SJSA1 (cell line): ENCODE results near the gene EVI5. TPM values are rescaled to one million over a fixed set of nuclear protein-coding genes. Genes with fewer than 3 reads are reported as not detected.
"Not testable (repeated sequence)": the region's sequence is repeated elsewhere in the genome, so short reads cannot be mapped to it uniquely, and the experiment has no call there.

Experiments
- DNase-seq, 2 experiments: peaks; one replicate each; pipeline ENCODE4 v3.0.0-alpha.2; 2015 to 2020; ENCODE audit warnings: low spot score in 2 of 2, low read depth in 1 of 2
- H3K27ac ChIP-seq: fragments of 250-450 bp; sonication (Bioruptor Pico); 2 replicates; pipeline ENCODE4 v1.5.1; 2020; ENCODE audit warnings: mild to moderate bottlenecking, moderate library complexity
- H3K27me3 ChIP-seq: fragments of 250-450 bp; sonication (Bioruptor Pico); replicated peaks from 2 replicates; pipeline ENCODE4 v1.5.1; 2020; ENCODE audit warnings: mild to moderate bottlenecking, moderate library complexity
- H3K36me3 ChIP-seq: fragments of 250-450 bp; sonication (Bioruptor Pico); 2 replicates; pipeline ENCODE4 v1.5.1; 2020; ENCODE audit warnings: mild to moderate bottlenecking
- H3K4me1 ChIP-seq: fragments of 250-450 bp; sonication (Bioruptor Pico); replicated peaks from 2 replicates; pipeline ENCODE4 v1.6.1; 2021; ENCODE audit warnings: mild to moderate bottlenecking
- H3K4me3 ChIP-seq: fragments of 250-450 bp; sonication (Bioruptor Pico); 2 replicates; pipeline ENCODE4 v1.5.1; 2020; ENCODE audit warnings: mild to moderate bottlenecking
- H3K9me3 ChIP-seq: fragments of 250-450 bp; sonication (Bioruptor Pico); replicated peaks from 2 replicates; pipeline ENCODE4 v1.5.1; 2020; ENCODE audit warnings: mild to moderate bottlenecking
- total RNA-seq: library from RNA; depleted of rRNA; stranded (reverse); fragments of >200 nt; shearing (Covaris generic); gene quantifications from 2 replicates; pipeline ENCODE4 v1.2.3, GENCODE V29; 2014

The EVI5 gene
- total RNA-seq, 1 experiment from 2014 or later = 18.1 TPM

DNA sequence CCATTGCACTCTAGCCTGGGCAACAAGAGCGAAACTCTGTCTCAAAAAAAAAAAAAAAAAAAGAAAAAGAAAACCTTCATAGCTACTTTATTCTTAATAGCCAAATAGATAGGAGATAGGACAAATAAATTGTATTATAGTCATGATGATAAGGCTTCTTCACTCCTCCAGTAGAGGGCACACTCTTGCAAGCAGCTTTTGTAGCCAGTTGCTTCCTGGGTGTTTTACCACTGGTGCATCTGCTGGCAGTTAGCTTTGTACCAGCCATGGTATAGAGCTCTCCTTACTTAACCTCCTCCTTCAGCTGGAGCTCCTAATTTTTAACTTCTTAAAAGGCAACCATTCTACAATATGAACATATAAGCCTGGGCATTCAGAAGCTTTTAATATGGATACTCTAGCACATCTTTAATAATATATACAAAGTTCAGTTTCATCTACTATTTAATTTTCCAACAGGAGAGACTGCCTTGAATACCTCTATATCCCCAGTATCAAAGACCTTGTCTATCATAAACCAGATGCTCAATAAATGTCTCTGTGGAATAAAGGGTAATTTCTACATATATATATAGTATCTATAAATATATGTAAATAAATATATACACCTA lies 35.8 kb downstream of the EVI5 start:
- Histone ChIP-seq H3K9me3 (no peaks in the 10 kb centered on the region), H3K27ac (no peak overlapping the region), H3K27me3 (no peaks in the 10 kb centered on the region), H3K4me3 (no peak overlapping the region), H3K36me3 (peaks cover 4% of the 10 kb centered on the region; the same call in 1 of the 2 replicates), H3K4me1 (peaks cover 20% of the 10 kb centered on the region)
- DNase-seq = peak in 1 of 2 experiments; percentile 22

DNA sequence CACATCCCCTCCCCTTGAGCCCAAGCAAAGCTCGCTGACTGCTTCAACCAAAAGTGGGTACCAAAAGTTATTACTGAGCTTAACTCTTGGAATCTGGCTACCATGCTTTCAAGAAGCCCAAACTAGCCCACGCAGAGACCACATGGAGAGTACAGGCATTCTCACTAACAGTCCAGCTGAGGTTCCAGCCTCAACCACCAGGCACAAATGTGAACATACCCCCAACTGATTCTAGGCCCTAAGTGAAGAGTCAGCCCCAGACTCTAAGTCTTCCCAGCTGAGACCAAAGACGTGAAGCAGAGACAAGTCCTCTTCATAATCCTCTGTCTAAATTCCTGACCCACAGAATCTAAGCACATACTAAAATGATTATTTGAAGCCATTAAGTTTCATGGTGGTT lies 36.8 kb downstream of the EVI5 start:
- H3K4me1 ChIP-seq = peaks cover 10% of the 10 kb centered on the region
- H3K36me3 ChIP-seq = peaks cover 4% of the 10 kb centered on the region; the same call in 1 of the 2 replicates
- no peak overlapping the region for H3K27ac ChIP-seq
- H3K4me3 ChIP-seq = no peak overlapping the region
- H3K27me3 ChIP-seq = no peaks in the 10 kb centered on the region
- no peak for DNase-seq
- no peaks in the 10 kb centered on the region for H3K9me3 ChIP-seq

DNA sequence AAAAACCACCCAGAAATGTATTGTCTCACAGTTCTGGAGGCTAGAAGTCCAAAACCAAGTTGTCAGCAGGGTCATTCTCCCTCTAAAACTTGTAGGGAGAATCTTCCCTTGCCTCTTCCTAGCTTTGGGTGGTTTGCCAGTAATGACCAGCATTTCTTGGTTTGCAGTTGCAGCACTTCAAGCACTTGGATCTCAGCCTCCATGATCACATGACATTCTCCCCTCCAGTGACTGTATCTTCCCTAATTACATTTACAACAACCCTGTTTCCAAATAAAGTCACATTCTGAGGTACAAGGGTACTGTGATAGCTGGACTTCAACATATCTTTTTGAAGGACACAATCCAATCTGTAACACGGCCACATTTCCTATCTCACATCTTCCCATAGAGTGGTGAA lies 37.2 kb downstream of the EVI5 start:
- Histone ChIP-seq H3K36me3 (peaks cover 4% of the 10 kb centered on the region; the same call in 1 of the 2 replicates), H3K9me3 (no peaks in the 10 kb centered on the region), H3K27ac (no peak overlapping the region), H3K27me3 (no peaks in the 10 kb centered on the region), H3K4me3 (no peak overlapping the region), H3K4me1 (peaks cover 6% of the 10 kb centered on the region)
- no peak for DNase-seq

DNA sequence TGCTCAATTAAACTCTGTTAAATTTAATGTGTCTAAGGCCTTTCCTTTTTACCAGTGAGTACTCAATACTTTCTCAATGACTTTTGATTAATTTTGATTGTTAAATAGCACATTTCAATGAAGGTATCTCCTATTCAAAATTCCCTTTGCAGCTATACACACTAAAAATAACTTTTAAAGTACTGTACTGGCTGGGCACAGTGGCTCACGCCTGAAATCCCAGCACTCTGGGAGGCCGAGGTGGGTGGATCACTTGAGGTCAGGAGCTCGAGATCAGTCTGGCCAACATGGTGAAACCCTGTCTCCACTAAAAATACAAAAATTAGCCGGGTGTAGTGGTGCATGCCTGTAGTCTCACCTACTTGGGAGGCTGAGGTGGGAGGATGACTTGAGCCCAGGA lies 38.7 kb downstream of the EVI5 start:
- not testable (repeated sequence) for H3K27me3 ChIP-seq, H3K4me3 ChIP-seq, DNase-seq, H3K9me3 ChIP-seq, H3K36me3 ChIP-seq, H3K4me1 ChIP-seq, H3K27ac ChIP-seq

DNA sequence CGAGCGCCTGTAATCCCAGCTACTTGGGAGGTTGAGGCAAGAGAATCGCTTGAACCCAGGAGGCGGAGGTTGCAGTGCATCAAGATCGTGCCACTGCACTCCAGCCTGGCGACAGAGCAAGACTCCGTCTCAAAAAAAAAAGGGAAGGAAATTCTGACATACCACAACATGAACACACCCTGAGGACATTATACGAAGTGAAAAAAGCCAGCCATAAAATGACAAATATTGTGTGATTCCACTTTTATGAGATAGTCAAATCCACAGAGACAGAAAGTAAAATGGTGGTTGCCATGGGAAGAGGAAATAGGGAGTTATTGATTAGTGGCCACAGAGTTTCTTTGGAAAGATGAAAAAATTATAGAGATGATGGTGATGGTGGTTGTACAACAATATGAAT lies 41.7 kb downstream of the EVI5 start:
- Histone ChIP-seq H3K9me3 (no peaks in the 10 kb centered on the region), H3K4me1 (no peaks in the 10 kb centered on the region), H3K27me3 (no peaks in the 10 kb centered on the region), H3K4me3 (no peak overlapping the region), H3K27ac (no peak overlapping the region), H3K36me3 (peaks cover 4% of the 10 kb centered on the region; the same call in 1 of the 2 replicates)
- no peak for DNase-seq

DNA sequence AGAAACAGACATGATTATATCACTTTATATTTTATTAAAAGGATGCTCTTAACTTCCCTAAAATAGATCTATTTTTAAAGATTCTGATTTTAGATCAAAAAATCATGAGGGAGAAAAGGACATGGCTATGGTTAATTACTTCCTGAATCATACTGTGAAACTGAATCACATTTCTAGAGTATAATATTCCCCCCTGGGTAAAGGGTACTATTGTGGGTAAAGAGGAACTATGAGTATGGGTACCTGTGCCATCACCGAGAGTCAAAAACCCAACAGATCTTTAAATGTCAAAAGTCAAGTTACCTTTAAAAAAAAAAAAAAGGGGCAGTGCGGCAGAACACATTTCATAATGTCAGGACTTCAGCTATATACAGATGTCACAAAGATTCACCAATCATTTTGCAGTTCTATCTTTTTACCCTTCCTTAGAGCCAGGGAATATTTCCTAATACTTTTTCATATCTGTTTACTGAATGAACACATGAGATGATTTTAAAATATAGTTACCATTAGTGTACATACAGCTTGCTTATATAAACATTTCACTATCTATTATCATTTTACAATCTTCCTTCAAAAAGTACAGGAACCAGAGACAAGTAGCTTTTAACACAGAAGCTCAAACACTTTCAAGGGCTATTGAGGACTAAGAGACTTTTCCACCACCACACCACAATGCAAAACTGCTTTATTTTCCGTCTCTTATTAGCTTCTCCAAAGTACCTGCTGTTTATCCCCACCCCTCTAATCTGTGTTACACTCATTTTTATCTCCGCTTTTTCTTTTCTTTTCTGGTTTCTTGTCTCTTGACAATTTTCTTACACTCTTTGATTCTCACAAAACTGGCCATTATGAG lies 45.0 kb downstream of the EVI5 start:
- Histone ChIP-seq H3K9me3 (no peaks in the 10 kb centered on the region), H3K4me3 (no peak overlapping the region), H3K4me1 (no peaks in the 10 kb centered on the region), H3K36me3 (no peaks in the 10 kb centered on the region), H3K27me3 (no peaks in the 10 kb centered on the region), H3K27ac (no peak overlapping the region)
- DNase-seq = no peak

DNA sequence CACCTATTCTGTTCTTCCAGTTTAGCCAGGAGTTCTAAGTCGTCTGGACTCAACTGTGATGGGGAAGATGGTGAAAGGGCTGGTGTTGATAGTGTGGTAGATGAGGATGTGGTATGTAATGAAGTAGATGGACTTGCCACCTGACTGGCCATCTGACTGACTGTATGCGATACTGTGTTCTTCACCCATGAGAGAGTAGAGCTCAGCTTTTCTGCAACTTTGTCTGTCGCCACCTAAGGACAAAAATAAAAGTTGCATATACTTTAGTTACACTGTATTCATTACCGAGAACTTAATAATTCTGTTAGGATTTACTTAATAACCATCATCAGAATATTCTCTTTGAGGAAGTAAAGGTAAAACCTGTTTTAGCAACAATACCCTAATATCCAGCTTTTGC lies 48.5 kb downstream of the EVI5 start:
- Histone ChIP-seq H3K27me3 (no peaks in the 10 kb centered on the region), H3K9me3 (no peaks in the 10 kb centered on the region), H3K27ac (no peak overlapping the region), H3K36me3 (no peaks in the 10 kb centered on the region), H3K4me3 (no peak overlapping the region), H3K4me1 (no peaks in the 10 kb centered on the region)
- DNase-seq = no peak

DNA sequence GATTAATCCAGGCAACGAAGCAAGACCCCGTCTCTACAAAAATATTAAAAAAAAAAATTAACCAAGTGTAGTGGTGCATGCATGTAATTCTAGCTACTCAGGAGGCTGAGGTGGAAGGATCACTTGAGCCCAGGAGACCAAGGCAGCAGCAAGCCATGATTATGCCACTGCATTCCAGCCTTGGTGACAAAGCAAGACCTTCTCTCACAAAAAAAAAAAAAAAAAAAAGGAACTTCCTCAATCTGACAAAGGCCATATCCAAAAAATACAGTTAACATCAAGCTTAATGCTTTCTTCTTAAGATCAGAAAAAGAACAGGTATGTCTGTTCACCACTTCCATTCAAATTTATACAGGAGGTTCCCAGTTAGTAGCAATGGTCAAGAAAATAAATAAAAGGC lies 54.4 kb downstream of the EVI5 start:
- no peaks in the 10 kb centered on the region for H3K27me3 ChIP-seq
- no peaks in the 10 kb centered on the region for H3K4me1 ChIP-seq
- H3K4me3 ChIP-seq = no peak overlapping the region
- no peak overlapping the region for H3K27ac ChIP-seq
- H3K9me3 ChIP-seq = no peaks in the 10 kb centered on the region
- DNase-seq = no peak
- 0 out of 2 replicates have a peak, but pooled peaks cover 3% of the 10 kb centered on the region for H3K36me3 ChIP-seq

DNA sequence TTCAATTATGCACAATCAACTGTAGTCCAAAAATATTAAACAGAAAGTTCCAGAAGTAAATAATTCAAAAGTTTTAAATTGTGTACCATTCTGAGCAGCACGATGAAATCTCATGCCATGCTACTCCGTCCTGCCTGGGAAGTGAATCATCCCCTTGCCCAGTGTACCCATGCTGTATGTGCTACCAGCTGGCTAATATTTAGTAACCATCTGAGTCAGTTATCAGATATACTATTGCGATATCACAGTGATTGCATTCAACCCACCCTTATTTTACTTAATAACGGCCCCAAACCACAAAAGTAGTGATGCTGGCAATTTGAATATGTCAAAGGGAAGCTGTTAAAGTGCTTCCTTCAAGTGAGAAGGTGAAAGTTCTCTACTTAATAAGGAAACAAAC lies 56.2 kb downstream of the EVI5 start:
- Histone ChIP-seq H3K4me1 (no peaks in the 10 kb centered on the region), H3K36me3 (0 out of 2 replicates have a peak, but pooled peaks cover 3% of the 10 kb centered on the region), H3K27me3 (no peaks in the 10 kb centered on the region), H3K9me3 (no peaks in the 10 kb centered on the region), H3K4me3 (no peak overlapping the region), H3K27ac (no peak overlapping the region)
- no peak for DNase-seq

DNA sequence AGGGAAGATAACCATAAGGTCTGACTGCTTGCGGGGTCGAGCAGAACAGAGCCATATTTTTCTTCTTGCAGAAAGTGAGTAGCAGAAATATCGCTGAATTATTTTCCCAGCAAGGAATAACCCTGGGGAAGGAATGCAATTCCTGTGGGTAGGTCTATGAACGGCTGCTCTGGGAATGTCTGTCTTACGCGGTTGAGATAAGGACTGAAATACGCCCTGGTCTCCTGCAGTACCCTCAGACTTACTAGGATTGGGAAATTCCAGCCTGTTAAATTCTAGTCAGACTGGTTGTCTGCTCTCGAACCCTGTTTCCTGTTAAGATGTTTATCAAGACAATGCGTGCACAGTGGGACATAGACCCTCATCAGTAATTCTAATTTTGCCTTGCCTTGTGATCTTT lies 61.2 kb downstream of the EVI5 start:
- not testable (repeated sequence) for H3K36me3 ChIP-seq, H3K4me1 ChIP-seq, DNase-seq, H3K4me3 ChIP-seq, H3K27ac ChIP-seq, H3K9me3 ChIP-seq, H3K27me3 ChIP-seq

DNA sequence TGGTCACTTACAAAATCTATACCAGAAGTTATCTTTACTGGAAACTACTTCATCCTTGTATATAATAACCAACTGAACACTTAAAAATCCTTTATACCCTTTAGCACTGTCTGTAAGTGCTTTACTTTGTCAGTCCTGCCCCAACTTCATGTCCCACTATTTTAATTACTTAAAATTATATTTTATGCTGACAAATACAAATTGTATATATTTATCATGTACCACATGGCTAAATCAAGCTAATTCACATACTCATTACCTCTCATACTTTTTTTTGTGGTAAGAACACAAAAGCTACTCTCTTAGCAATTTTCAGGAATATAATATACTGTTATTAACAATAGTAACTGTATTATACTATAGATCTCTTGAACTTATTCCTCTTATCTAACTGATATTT lies 63.0 kb downstream of the EVI5 start:
- Histone ChIP-seq H3K27me3 (no peaks in the 10 kb centered on the region), H3K27ac (no peak overlapping the region), H3K36me3 (no peaks in the 10 kb centered on the region), H3K4me3 (no peak overlapping the region), H3K4me1 (no peaks in the 10 kb centered on the region), H3K9me3 (no peaks in the 10 kb centered on the region)
- DNase-seq = no peak

DNA sequence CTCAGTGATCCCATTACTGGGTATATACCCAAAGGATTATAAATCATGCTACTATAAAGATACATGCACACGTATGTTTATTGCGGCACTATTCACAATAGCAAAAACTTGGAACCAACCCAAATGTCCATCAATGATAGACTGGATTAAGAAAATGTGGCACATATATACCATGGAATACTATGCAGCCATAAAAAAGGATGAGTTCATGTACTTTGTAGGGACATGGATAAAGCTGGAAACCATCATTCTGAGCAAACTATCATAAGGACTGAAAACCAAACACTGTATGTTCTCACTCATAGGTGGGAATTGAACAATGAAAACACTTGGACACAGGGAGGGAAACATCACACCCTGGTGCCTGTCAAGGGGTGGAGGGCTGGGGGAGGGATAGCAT lies 63.8 kb downstream of the EVI5 start:
- not testable (repeated sequence) for DNase-seq, H3K4me1 ChIP-seq, H3K27me3 ChIP-seq, H3K27ac ChIP-seq, H3K9me3 ChIP-seq, H3K4me3 ChIP-seq, H3K36me3 ChIP-seq

DNA sequence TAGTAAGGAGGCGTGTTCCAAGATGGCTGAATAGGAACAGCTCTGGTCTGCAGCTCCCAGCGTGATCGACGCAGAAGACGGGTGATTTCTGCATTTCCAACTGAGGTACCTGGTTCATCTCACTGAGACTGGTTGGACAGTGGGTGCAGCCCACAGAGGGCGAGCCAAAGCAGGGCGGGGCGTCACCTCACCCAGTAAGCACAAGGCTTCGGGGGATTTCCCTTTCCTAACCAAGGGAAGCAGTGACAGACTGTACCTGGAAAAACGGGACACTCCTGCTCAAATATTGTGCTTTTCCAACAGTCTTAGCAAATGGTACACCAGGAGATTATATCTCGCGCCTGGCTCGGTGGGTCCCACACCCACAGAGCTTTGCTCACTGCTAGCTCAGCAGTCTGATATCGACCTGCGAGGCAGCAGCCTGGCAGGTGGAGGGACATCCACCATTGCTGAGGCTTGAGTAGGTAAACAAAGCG lies 69.4 kb downstream of the EVI5 start:
- not testable (repeated sequence) for H3K4me1 ChIP-seq, H3K36me3 ChIP-seq, DNase-seq, H3K9me3 ChIP-seq, H3K4me3 ChIP-seq, H3K27me3 ChIP-seq, H3K27ac ChIP-seq

DNA sequence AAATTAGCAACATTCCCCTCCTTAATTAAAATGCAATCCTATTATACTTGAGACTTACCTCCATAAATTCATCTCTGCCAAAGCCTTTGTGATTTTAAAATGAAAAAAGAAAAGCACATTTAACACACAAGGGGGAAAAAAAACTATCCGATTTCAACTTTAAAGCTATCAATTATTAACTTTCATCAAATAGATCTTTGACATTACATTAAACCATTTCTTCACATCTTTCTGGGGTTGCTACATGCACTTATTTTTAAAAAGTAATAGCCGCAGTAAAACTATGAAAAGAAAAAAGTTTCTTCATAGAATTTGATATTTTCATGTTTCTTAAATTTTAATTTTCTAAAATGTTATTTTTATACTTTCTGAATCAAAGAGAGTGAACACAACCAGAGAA lies 71.0 kb downstream of the EVI5 start:
- no peaks in the 10 kb centered on the region for H3K27me3 ChIP-seq
- no peak overlapping the region for H3K27ac ChIP-seq
- no peak overlapping the region for H3K4me3 ChIP-seq
- no peaks in the 10 kb centered on the region for H3K9me3 ChIP-seq
- DNase-seq = no peak
- H3K4me1 ChIP-seq = no peaks in the 10 kb centered on the region
- no peaks in the 10 kb centered on the region for H3K36me3 ChIP-seq
